ENCODE results near the gene IGSF22. TPM values are rescaled to one million over a fixed set of nuclear protein-coding genes. Genes with fewer than 3 reads are reported as not detected.

Gene IGSF22
- total RNA-seq, 1 experiment from 2014 or later = 0.52 TPM

DNA sequence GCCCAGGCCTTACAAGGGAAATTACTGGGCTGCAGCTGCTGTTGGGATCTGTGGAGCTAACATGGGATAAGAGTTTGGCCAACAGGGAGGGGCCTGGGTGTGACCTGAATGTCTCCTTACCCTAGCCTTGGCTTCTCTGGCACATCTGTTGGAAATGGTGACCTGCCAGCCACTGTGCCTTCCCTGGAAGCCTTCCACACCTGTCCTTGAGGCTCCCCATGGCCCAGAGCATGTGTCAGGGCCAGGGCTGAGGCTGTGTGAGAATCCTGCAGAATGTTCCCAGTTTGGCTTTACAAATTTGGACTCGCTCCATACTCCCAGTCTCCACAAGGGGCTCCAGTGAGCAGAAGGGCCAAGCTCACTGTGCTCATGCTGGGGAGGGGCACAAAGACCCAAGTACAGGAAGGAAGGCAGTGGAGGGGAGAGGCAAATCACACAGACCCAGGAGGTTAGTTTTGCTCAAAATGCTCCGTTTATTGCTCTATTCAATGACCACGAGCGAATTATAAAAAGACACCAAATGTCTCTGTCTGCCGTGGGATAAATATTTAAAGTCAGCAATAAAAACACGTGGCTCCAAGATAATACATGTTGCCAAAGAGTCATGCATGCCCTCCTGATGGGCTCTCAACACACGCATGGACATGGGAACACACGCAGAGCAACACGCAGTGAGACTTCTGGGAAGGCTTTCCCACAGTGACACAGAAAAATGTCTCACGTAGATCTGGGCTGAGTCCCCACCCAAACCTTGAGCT is 1.7 kb upstream of the IGSF22 start:
- Mint-ChIP-seq H3K27me3 (ENCODE audit: low read depth) (peaks cover 10% of the 10 kb centered on the region; the same call in 1 of the 2 replicates), H3K4me3 (no peak overlapping the region), H3K27ac (no peak overlapping the region), H3K4me1 (peaks cover 18% of the 10 kb centered on the region), H3K9me3 (no peaks in the 10 kb centered on the region), H3K36me3 (no peaks in the 10 kb centered on the region)
- DNase-seq (ENCODE audit: low spot score) (peak; percentile 78), ATAC-seq (peak; percentile 85)
- TF ChIP-seq, protein P1, sequence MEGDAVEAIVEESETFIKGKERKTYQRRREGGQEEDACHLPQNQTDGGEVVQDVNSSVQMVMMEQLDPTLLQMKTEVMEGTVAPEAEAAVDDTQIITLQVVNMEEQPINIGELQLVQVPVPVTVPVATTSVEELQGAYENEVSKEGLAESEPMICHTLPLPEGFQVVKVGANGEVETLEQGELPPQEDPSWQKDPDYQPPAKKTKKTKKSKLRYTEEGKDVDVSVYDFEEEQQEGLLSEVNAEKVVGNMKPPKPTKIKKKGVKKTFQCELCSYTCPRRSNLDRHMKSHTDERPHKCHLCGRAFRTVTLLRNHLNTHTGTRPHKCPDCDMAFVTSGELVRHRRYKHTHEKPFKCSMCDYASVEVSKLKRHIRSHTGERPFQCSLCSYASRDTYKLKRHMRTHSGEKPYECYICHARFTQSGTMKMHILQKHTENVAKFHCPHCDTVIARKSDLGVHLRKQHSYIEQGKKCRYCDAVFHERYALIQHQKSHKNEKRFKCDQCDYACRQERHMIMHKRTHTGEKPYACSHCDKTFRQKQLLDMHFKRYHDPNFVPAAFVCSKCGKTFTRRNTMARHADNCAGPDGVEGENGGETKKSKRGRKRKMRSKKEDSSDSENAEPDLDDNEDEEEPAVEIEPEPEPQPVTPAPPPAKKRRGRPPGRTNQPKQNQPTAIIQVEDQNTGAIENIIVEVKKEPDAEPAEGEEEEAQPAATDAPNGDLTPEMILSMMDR (IDR thresholded peaks at IDR 0.05) = peak; percentile 42; the same call in 1 of the 2 replicates
- TF ChIP-seq, protein P2, sequence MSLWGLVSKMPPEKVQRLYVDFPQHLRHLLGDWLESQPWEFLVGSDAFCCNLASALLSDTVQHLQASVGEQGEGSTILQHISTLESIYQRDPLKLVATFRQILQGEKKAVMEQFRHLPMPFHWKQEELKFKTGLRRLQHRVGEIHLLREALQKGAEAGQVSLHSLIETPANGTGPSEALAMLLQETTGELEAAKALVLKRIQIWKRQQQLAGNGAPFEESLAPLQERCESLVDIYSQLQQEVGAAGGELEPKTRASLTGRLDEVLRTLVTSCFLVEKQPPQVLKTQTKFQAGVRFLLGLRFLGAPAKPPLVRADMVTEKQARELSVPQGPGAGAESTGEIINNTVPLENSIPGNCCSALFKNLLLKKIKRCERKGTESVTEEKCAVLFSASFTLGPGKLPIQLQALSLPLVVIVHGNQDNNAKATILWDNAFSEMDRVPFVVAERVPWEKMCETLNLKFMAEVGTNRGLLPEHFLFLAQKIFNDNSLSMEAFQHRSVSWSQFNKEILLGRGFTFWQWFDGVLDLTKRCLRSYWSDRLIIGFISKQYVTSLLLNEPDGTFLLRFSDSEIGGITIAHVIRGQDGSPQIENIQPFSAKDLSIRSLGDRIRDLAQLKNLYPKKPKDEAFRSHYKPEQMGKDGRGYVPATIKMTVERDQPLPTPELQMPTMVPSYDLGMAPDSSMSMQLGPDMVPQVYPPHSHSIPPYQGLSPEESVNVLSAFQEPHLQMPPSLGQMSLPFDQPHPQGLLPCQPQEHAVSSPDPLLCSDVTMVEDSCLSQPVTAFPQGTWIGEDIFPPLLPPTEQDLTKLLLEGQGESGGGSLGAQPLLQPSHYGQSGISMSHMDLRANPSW (CRISPR knock-in tag; conservative IDR thresholded peaks at IDR 0.05; ENCODE audit: low read depth) = no peak
- POLR2A ChIA-PET = no interaction called here
- CTCF ChIA-PET = interaction anchor here (0.6 to 2.8 kb wide), 30 partner anchors 9 to 612 kb away, joined by 3 to 21 read pairs (median 4); partner anchors contain the start of gene TSG101

DNA sequence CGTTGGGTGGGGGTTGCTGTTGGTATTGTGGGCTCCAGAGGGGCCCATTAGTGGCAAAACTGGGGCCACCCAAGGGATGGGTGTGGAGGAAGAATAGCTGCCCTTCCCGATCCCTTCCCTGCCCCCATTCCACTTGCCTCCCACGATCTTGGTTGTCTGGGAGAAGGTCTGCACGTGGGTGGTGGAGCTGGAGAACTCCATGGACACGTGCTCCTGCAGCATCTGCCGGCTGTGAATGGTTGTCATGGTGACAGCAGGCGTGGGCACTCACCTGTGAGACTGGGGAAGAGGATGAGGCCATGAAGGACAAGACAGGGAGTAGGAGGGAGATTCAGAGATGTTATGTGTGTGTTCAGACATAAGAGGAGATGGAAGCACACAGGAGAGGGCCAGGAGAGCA is 2.0 kb downstream of the IGSF22 start:
- Mint-ChIP-seq H3K36me3 (no peaks in the 10 kb centered on the region), H3K4me1 (peaks cover 25% of the 10 kb centered on the region), H3K9me3 (no peaks in the 10 kb centered on the region), H3K27ac (no peak overlapping the region), H3K4me3 (no peak overlapping the region), H3K27me3 (ENCODE audit: low read depth) (peaks cover 26% of the 10 kb centered on the region)
- TF ChIP-seq SOX15 (CRISPR knock-in tag; IDR thresholded peaks at IDR 0.05) = no peak
- no peak for TF ChIP-seq SMAD4 (CRISPR knock-in tag; IDR thresholded peaks at IDR 0.05)
- no peak for TF ChIP-seq TCF7 (CRISPR knock-in tag; IDR thresholded peaks at IDR 0.05; ENCODE audit: low read depth)
- no peak for TF ChIP-seq TP53 (CRISPR knock-in tag; IDR thresholded peaks at IDR 0.05)
- TF ChIP-seq, protein P3, sequence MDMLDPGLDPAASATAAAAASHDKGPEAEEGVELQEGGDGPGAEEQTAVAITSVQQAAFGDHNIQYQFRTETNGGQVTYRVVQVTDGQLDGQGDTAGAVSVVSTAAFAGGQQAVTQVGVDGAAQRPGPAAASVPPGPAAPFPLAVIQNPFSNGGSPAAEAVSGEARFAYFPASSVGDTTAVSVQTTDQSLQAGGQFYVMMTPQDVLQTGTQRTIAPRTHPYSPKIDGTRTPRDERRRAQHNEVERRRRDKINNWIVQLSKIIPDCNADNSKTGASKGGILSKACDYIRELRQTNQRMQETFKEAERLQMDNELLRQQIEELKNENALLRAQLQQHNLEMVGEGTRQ (CRISPR knock-in tag; IDR thresholded peaks at IDR 0.05) = peak; percentile 27; the same call in 1 of the 2 replicates
- TF ChIP-seq, protein P4, sequence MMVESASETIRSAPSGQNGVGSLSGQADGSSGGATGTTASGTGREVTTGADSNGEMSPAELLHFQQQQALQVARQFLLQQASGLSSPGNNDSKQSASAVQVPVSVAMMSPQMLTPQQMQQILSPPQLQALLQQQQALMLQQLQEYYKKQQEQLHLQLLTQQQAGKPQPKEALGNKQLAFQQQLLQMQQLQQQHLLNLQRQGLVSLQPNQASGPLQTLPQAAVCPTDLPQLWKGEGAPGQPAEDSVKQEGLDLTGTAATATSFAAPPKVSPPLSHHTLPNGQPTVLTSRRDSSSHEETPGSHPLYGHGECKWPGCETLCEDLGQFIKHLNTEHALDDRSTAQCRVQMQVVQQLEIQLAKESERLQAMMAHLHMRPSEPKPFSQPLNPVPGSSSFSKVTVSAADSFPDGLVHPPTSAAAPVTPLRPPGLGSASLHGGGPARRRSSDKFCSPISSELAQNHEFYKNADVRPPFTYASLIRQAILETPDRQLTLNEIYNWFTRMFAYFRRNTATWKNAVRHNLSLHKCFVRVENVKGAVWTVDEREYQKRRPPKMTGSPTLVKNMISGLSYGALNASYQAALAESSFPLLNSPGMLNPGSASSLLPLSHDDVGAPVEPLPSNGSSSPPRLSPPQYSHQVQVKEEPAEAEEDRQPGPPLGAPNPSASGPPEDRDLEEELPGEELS (CRISPR knock-in tag; IDR thresholded peaks at IDR 0.05) = no peak
- TF ChIP-seq ZNF317 (CRISPR knock-in tag; IDR thresholded peaks at IDR 0.05; ENCODE audit: borderline replicate concordance, low read depth) = no peak
- TF ChIP-seq, protein P5, sequence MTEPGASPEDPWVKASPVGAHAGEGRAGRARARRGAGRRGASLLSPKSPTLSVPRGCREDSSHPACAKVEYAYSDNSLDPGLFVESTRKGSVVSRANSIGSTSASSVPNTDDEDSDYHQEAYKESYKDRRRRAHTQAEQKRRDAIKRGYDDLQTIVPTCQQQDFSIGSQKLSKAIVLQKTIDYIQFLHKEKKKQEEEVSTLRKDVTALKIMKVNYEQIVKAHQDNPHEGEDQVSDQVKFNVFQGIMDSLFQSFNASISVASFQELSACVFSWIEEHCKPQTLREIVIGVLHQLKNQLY (CRISPR knock-in tag; IDR thresholded peaks at IDR 0.05) = no peak
- ChIA-PET POLR2A (no interaction called here), CTCF (interaction anchor here (0.9 to 1.3 kb wide), 2 partner anchors 14 to 34 kb away, joined by 3 to 4 read pairs; no protein-coding TSS in a partner anchor)
- no peak for ATAC-seq
- DNase-seq (ENCODE audit: low spot score) = no peak

DNA sequence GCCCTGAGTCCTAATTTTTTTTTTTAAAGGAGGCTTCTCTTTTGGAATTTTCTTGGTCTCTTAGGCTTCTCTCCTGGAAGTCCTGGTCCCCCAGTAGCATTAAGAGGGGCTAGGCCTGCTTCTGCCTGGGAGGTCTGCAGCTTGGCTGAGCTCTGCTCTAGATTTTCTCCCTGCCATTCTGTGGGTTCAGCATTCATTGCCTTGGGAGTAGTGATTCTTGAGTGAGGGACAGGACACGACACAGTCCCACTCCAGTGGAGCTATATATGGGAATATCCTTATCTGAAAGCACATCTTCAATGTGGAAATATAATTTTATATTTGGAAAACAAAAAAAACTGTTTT is 3.7 kb downstream of the IGSF22 start:
- POLR2A ChIA-PET = interaction anchor here (0.6 to 2.2 kb wide), 3 partner anchors 16 to 196 kb away, joined by 3 to 8 read pairs (median 3); no protein-coding TSS in a partner anchor
- ATAC-seq (no peak), DNase-seq (ENCODE audit: low spot score) (no peak)
- CTCF ChIA-PET = interaction anchor here (0.6 to 2.9 kb wide), 62 partner anchors 8 to 607 kb away, joined by 3 to 42 read pairs (median 4); partner anchors contain the start of genes LDHA, PTPN5, SAA1 and SPTY2D1
- peaks cover 15% of the 10 kb centered on the region for H3K4me1 Mint-ChIP-seq
- no peaks in the 10 kb centered on the region for H3K9me3 Mint-ChIP-seq
- no peaks in the 10 kb centered on the region for H3K36me3 Mint-ChIP-seq
- peak overlapping the region; percentile 82 for H3K4me3 Mint-ChIP-seq
- H3K27ac Mint-ChIP-seq = no peak overlapping the region
- peaks cover 41% of the 10 kb centered on the region for H3K27me3 Mint-ChIP-seq (ENCODE audit: low read depth)
- TF ChIP-seq IRF2 (CRISPR knock-in tag; IDR thresholded peaks at IDR 0.05; ENCODE audit: borderline replicate concordance, low read depth) (no peak), SMAD3 (CRISPR knock-in tag; IDR thresholded peaks at IDR 0.05; ENCODE audit: borderline replicate concordance) (no peak), NR2C2 (CRISPR knock-in tag; IDR thresholded peaks at IDR 0.05) (no peak), MXD4 (CRISPR knock-in tag; IDR thresholded peaks at IDR 0.05; ENCODE audit: borderline replicate concordance) (no peak), MYBL2 (CRISPR knock-in tag; IDR thresholded peaks at IDR 0.05) (no peak), SMAD4 (CRISPR knock-in tag; IDR thresholded peaks at IDR 0.05) (no peak), SP1 (CRISPR knock-in tag; conservative IDR thresholded peaks at IDR 0.05) (no peak), ZNF263 (CRISPR knock-in tag; IDR thresholded peaks at IDR 0.05; ENCODE audit: low read depth) (no peak)
- TF ChIP-seq, protein P6, sequence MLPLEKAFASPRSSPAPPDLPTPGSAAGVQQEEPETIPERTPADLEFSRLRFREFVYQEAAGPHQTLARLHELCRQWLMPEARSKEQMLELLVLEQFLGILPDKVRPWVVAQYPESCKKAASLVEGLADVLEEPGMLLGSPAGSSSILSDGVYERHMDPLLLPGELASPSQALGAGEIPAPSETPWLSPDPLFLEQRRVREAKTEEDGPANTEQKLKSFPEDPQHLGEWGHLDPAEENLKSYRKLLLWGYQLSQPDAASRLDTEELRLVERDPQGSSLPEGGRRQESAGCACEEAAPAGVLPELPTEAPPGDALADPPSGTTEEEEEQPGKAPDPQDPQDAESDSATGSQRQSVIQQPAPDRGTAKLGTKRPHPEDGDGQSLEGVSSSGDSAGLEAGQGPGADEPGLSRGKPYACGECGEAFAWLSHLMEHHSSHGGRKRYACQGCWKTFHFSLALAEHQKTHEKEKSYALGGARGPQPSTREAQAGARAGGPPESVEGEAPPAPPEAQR (CRISPR knock-in tag; IDR thresholded peaks at IDR 0.05) = no peak
